ENCODE data around the gene FOLR1.
"Not testable (repeated sequence)": the region's sequence is repeated elsewhere in the genome, so short reads cannot be mapped to it uniquely, and the experiment has no call there.

The FOLR1 gene

GRCh38 chr11:72177656-72178055 is 14.3 kb upstream of the FOLR1 start:
- Histone ChIP-seq H3K9me3 (ENCODE audit: low read length) (no peaks in the 10 kb centered on the region), H3K9me2 (ENCODE audit: low read depth, low read length) (no peaks in the 10 kb centered on the region), H3K9ac (ENCODE audit: low read length) (no peak overlapping the region), H4K20me1 (ENCODE audit: insufficient read depth, low read length) (no peaks in the 10 kb centered on the region), H3K79me2 (ENCODE audit: insufficient read depth, low read length) (no peaks in the 10 kb centered on the region), H3K27me3 (ENCODE audit: insufficient read depth, low read length) (0 out of 2 replicates have a peak, but pooled peaks cover 3% of the 10 kb centered on the region), H2AFZ (ENCODE audit: low read length) (no peak overlapping the region), H3K36me3 (ENCODE audit: insufficient read depth, low read length) (no peaks in the 10 kb centered on the region), H3K4me3 (ENCODE audit: low read depth, low read length, poor library complexity, severe bottlenecking) (no peak overlapping the region), H3K4me2 (ENCODE audit: low read length) (no peak overlapping the region), H3K4me1 (ENCODE audit: insufficient read depth, low read length, severe bottlenecking) (no peaks in the 10 kb centered on the region), H3K27ac (ENCODE audit: low read depth, low read length, poor library complexity, severe bottlenecking) (no peak overlapping the region), H3F3A (ENCODE audit: insufficient read depth, low read length) (no peaks in the 10 kb centered on the region)
- TF ChIP-seq EZH2 (IDR thresholded peaks at IDR 0.05; ENCODE audit: borderline replicate concordance, low read length), result no peak
- no peak for TF ChIP-seq CTCF (IDR thresholded peaks at IDR 0.05; ENCODE audit: low read length)

- H3K4me1 ChIP-seq (ENCODE audit: insufficient read depth, low read length, severe bottlenecking), result no peaks in the 10 kb centered on the region
- H3K4me3 ChIP-seq (ENCODE audit: low read depth, low read length, poor library complexity, severe bottlenecking), result no peak overlapping the region
- no peaks in the 10 kb centered on the region for H3K9me3 ChIP-seq (ENCODE audit: low read length)
- H2AFZ ChIP-seq (ENCODE audit: low read length), result no peak overlapping the region
- TF ChIP-seq EZH2 (IDR thresholded peaks at IDR 0.05; ENCODE audit: borderline replicate concordance, low read length), result no peak
- TF ChIP-seq CTCF (IDR thresholded peaks at IDR 0.05; ENCODE audit: low read length), result no peak
- no peaks in the 10 kb centered on the region for H3F3A ChIP-seq (ENCODE audit: insufficient read depth, low read length)
- H3K9ac ChIP-seq (ENCODE audit: low read length), result no peak overlapping the region
- no peaks in the 10 kb centered on the region for H3K9me2 ChIP-seq (ENCODE audit: low read depth, low read length)
- H3K36me3 ChIP-seq (ENCODE audit: insufficient read depth, low read length), result no peaks in the 10 kb centered on the region
- no peaks in the 10 kb centered on the region for H4K20me1 ChIP-seq (ENCODE audit: insufficient read depth, low read length)
- no peaks in the 10 kb centered on the region for H3K79me2 ChIP-seq (ENCODE audit: insufficient read depth, low read length)
- 0 out of 2 replicates have a peak, but pooled peaks cover 3% of the 10 kb centered on the region for H3K27me3 ChIP-seq (ENCODE audit: insufficient read depth, low read length)
- H3K4me2 ChIP-seq (ENCODE audit: low read length), result no peak overlapping the region
- no peak overlapping the region for H3K27ac ChIP-seq (ENCODE audit: low read depth, low read length, poor library complexity, severe bottlenecking)
Measured at GRCh38 chr11:72179049-72179803, 12.7 kb upstream of the FOLR1 start.

- Histone ChIP-seq H3K9me3 (ENCODE audit: low read length) (no peaks in the 10 kb centered on the region), H3K79me2 (ENCODE audit: insufficient read depth, low read length) (no peaks in the 10 kb centered on the region), H3K4me3 (ENCODE audit: low read depth, low read length, poor library complexity, severe bottlenecking) (no peak overlapping the region), H4K20me1 (ENCODE audit: insufficient read depth, low read length) (no peaks in the 10 kb centered on the region), H2AFZ (ENCODE audit: low read length) (no peak overlapping the region), H3K27ac (ENCODE audit: low read depth, low read length, poor library complexity, severe bottlenecking) (no peak overlapping the region), H3K36me3 (ENCODE audit: insufficient read depth, low read length) (no peaks in the 10 kb centered on the region), H3F3A (ENCODE audit: insufficient read depth, low read length) (no peaks in the 10 kb centered on the region), H3K4me1 (ENCODE audit: insufficient read depth, low read length, severe bottlenecking) (no peaks in the 10 kb centered on the region), H3K27me3 (ENCODE audit: insufficient read depth, low read length) (0 out of 2 replicates have a peak, but pooled peaks cover 3% of the 10 kb centered on the region), H3K4me2 (ENCODE audit: low read length) (no peak overlapping the region), H3K9me2 (ENCODE audit: low read depth, low read length) (no peaks in the 10 kb centered on the region), H3K9ac (ENCODE audit: low read length) (no peak overlapping the region)
- TF ChIP-seq EZH2 (IDR thresholded peaks at IDR 0.05; ENCODE audit: borderline replicate concordance, low read length), result no peak
- TF ChIP-seq CTCF (IDR thresholded peaks at IDR 0.05; ENCODE audit: low read length), result no peak
Measured at GRCh38 chr11:72179804-72180396, 12.0 kb upstream of the FOLR1 start.

- H3K9me2 ChIP-seq (ENCODE audit: low read depth, low read length); H3K9me3 ChIP-seq (ENCODE audit: low read length); H3K4me3 ChIP-seq (ENCODE audit: low read depth, low read length, poor library complexity, severe bottlenecking); H3K4me1 ChIP-seq (ENCODE audit: insufficient read depth, low read length, severe bottlenecking); H3K27me3 ChIP-seq (ENCODE audit: insufficient read depth, low read length); H4K20me1 ChIP-seq (ENCODE audit: insufficient read depth, low read length); H3K27ac ChIP-seq (ENCODE audit: low read depth, low read length, poor library complexity, severe bottlenecking); H3K9ac ChIP-seq (ENCODE audit: low read length); H3K4me2 ChIP-seq (ENCODE audit: low read length); H3K79me2 ChIP-seq (ENCODE audit: insufficient read depth, low read length); H3K36me3 ChIP-seq (ENCODE audit: insufficient read depth, low read length); H2AFZ ChIP-seq (ENCODE audit: low read length); H3F3A ChIP-seq (ENCODE audit: insufficient read depth, low read length): not testable (repeated sequence)
Measured at GRCh38 chr11:72180892-72181552, 10.9 kb upstream of the FOLR1 start.
